NCI-H2107 treated with DMSO at 0.1 percent for 48 hours (cell line): ENCODE results near the gene KBTBD4.

ENCODE experiments used
- DNase-seq: peaks from one replicate; lab custom pipeline; 2025; ENCODE audit not compliant: unreplicated experiment; lab: John Stamatoyannopoulos, UW

KBTBD4 gene

DNA sequence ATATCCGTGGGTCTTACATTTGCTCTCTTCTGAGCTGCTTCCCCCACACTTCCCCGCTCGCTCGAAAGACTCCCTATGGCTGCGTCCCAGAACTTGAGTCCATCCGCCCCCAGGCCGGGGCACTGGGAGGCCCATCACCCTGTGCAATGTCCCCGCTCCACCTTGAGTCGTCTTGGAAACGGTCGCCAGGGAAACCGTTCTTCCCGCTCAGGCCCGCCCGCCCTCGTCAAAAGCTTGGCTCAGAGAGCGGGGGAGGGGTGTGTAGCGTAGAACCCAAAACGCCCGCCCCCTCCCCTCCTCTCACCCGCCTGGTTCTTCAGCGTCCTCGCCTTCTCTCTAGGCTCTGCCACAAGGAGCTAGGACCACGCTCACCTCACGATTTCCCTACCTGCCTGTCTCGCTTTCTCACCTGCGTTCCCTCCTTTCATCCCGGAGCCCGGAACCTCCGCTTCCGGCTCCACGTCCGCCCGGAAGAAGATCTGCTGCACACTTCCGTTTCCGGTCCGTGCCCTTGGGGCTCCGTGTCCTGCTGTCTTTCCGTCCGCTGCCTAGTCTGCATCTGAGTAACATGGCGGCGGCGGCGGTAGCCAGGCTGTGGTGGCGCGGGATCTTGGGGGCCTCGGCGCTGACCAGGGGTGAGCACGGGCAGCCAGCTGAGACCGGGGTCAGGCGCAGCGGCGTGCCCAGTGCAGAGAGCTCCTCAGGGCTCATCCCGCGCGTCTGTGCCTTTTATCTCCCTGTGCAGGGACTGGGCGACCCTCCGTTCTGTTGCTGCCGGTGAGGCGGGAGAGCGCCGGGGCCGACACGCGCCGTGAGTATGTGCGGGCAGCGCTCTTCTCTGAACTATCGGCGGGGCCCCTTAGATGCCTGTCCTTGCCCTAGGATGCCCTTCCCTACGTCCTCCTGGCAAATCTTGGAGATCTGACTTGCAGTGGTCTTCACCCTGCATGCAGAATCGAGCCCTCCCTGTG is at the start of gene KBTBD4, which contains the start of gene NDUFS3:
KBTBD4 (minus strand) TSS at position 447 of the 971 bp plus-strand sequence; CDS start at position 428, 19 bp downstream.
NDUFS3 (plus strand) TSS at position 551 of the 971 bp plus-strand sequence; CDS start at position 569, 18 bp downstream.
- DNase-seq, result peak; percentile 83

DNA sequence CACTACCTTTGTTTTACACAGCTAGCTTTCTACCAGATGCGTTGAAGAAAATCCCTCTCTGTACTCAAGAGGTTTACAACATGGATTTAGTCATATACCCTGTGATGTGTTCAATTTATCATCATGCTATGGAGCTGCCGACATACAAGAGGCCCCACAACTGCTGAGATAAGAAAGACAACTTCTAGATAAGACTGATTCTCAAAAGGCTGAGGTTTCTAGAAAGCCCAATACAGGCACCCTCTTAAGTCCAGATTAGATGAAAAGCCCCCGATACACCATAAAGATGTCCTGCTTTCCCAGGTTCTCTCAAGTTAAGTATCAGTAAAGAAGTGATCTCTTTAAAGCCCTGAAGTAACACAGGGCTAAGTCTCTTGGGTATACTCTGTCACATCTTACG is 49.3 kb upstream of the KBTBD4 start:
- DNase-seq, result no peak

DNA sequence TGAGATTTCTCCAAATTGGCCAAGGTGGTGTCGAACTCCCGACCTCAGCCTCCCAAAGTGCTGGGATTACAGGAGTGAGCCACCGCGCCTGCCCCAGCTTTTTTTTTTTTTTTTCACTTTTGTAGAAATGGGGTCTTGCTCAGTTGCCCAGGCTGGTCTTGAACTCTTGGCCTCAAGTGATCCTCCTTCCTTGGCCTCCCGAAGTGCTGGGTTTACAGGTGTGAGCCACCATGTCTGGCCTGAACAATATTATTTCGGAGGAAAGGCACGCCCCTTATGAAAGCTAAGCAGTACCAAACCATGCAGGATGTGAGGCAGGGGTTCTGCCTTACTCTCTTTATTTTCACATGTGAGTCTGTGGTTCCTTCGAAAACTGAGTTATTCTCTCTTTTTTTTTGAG is 47.5 kb upstream of the KBTBD4 start:
- DNase-seq, result no peak

DNA sequence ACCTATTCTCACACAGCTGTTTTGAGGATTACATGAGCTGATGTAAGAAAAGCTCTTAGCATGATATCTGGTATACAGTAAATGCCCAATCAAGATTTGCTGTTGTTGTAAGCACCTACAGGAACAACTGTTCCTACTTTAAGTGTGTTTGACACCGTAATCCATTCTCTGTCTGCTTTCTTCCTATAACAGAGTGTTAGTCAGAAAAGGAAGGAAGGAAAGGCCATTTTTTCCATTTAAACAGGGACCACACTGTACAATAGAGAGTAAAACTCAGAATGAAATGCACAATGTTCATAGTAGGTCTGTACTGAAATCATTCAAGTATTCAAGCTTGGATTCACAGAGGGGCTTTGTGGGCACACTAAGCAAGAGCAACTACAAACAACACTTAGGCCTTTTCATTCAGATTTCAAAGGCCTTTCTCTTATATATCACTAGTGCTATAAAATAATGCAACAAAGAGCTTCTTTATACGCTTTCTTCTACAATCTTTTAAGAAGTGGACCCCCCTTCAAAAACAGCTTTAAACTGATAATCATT is 42.1 kb upstream of the KBTBD4 start:
- DNase-seq, result no peak

DNA sequence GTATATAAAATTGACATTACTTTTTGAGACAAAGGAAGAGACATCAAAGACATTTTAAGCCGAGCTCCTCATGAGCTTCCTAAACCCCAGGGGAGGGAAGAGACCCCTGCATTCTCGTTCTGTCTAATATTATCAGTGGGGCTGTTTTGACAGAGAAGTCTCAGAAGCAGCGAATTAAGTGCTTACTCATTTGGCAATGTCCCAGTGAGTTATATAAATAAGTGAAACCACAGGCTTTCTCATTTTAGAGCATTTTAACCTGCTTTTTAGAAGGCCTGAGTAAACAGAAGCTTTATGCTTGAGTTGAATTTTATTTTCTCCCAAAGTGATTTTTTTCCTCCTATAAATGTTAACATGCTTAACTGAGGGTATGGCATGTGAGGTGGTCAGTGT is 38.6 kb upstream of the KBTBD4 start:
- no peak for DNase-seq

DNA sequence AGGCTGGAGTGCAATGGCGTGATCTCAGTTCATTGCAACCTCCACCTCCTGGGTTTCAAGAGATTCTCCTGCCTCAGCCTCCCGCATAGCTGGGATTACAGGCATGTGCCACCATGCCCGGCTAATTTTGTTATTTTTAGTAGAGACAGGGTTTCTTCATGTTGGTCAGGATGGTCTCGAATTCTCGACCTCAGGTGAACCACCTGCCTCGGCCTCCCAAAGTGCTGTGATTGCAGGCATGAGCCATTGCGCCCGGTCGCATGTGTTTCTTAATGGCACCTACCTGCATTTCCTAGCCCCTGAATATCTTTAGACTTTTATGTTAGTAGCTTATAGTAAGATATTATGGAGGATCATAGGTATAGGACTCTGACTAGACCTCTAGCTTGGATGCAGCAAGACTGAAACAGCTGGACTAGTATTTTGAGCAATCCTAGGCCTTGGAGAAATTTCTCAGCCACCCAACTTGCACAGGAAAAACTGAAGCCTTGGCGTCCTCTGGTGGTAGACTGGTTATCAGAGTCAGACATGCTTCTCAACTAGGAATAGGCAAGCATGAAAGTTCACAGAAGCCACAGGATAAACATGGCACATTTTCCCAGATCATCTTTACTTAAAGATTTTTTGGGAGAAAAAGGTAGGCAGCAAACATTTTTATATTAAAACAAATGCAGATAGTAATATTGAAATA is 38.1 kb upstream of the KBTBD4 start:
- peak; percentile 42 for DNase-seq

DNA sequence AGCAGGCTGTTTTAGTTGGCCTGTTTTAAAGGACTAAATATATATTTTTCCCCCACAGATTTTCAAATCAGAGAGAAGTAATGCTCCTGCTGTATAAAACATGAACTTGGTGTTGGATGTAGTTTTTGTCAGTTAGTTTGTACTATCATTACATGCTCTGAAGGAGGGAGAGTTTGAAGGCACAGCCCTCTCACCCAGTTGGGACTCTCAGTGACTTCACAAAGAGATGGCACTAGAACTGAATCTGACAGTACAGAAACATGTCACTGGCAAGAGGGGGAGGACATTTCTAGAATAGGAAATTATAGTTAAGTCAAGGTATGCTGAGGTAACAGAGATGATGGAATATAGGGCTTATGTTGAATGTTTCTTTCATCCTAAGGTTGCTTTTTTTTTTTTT is 36.5 kb upstream of the KBTBD4 start:
- no peak for DNase-seq

DNA sequence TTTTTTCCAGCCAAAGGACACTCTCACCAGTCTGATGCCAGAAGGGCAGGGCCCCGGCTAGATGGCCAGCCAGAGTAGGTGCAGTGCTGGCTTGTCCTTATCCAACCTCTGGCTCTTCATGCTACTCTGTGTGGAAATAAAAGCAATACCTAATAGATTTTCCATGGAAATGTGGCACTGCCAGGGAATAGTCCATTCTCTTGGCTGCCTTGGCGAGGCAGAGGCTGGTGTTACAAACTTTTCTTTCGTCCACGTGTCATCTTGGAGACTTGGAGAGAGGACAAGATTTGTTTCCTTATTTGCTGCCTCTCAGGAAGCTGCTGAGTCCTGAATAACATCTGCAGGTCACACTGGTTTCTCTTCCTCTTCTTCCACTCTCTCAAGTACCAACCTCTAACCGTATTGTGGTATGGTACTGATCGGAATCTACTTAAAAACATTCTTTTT is 32.6 kb upstream of the KBTBD4 start:
- no peak for DNase-seq

DNA sequence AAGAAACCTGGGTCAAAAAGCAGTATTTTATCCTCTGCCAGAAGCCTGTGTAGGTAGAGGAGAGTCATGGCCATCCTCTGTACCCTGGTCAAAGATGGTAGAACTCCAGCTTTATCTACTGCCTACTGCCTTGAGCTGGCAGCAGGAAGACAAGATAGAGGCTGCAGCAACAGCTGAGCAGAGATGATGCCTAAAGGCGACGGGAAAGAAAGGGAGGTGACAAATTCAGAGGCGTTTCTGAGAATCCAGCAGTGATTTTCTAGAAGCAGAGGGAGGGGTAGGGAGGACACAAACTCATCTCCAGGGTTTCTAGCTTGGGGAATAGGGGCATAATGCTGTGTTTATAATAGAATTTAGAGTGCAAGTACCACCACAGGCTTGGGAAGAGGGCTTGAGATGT is 30.9 kb upstream of the KBTBD4 start:
- DNase-seq, result no peak

DNA sequence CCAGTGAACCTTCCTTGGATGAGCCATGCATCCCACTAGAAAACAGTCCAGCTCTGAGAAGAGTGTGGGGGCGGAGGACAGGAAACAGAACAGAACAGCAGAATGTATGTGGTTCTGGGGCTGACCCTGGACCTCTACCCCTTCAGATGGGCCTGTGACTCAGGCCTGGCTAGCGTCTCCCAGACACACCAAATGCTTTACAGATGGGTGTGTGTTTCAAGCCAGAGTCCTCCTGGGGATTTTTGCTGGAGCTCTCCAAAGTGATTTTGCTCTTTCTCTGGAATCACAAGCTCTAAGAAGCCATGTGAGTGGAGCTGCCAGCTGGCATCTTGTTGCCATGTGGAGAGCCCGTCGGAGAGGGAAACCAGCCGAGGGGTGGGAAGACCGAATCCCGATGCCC is 28.6 kb upstream of the KBTBD4 start:
- DNase-seq, result no peak

GRCh38 chr11:47606731-47607130 is 28.0 kb upstream of the KBTBD4 start:
- no peak for DNase-seq

DNA sequence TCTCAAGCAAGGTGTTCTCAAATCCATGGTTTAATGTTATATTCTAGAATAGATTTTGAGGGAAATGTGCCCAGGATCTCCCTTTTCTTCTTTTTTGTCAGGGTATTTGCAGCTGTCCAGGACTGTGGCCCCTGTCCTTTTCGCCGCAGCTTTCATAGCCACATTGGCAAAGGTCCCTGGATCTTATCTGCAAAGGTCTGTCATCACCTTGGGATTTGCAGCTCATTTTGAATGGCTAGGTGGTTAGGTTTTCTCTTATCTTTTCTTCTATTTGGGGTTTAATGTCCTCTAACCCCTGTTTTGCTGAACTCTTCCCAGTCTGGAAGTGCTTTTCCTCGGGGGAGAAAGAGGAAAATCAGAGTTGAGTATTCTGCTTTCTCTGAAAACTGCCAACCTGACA is 27.2 kb upstream of the KBTBD4 start:
- DNase-seq, result no peak

DNA sequence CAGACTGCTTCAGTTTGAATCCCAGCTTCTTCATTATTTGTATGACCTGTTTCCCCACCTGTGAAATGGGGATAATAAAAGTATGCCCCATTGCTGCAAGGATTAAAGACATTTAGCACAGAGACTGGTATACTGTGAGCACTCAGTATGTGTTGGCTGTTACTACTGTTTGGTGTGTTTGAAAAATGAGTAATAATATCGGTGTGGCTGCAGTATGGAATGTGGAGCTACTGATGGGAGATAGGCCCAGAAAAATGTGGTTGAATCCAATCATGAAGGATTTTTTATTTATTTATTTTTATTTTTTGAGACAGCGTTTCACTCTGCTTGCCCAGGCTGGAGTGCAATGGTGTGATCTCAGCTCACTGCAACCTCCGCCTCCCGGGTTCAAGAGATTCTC is 24.5 kb upstream of the KBTBD4 start:
- DNase-seq, result no peak

DNA sequence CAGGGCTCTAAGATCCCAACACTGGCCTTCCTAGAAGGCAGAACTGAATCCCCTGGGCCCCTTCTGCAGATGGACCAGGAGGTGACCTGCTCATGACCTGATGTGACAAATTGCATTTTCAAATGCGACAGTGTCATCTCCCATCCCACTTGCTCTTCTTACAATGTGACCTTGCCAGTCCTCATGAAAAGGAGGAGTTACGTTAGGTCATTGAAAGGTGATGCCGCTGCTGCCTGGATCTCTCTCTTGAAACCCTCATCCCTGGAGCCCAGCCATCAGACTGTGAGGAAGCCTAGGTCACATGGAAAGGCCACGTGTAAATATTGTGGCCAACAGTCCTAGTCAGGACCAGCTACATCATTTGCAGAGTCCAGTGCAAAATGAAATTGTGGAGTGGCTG is 21.1 kb upstream of the KBTBD4 start:
- no peak for DNase-seq

GRCh38 chr11:47595967-47596366 is 17.2 kb upstream of the KBTBD4 start:
- DNase-seq, result no peak

DNA sequence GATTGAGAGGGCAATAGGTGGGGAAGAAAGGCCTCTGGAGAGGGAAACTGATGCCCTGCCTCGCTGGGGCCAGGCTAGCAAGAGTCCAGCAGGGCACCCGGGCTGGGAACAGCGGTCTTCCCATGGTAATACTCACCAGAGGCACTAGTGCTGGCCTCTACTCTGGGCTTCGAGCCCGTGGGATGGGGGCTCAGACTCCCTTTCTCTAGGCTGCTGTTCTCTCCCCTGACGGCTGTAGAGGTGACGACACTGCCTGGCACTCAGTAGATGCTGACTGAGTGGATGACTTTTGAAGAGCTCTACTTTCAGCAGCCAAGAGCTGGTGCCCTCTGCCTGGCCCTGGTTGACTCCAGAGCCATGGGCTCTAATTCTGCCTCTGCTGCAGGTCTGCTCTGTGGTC is 16.3 kb upstream of the KBTBD4 start:
- DNase-seq, result no peak

- no peak for DNase-seq
These were observed 15.4 kb upstream of the KBTBD4 start, which contains the start of gene C1QTNF4 for GRCh38 chr11:47593934-47594855. TSS of gene C1QTNF4 (minus strand) at chr11:47594411. CDS start at chr11:47590810, 3,601 bp downstream.

GRCh38 chr11:47593492-47593933 is 14.7 kb upstream of the KBTBD4 start:
- DNase-seq, result no peak

DNA sequence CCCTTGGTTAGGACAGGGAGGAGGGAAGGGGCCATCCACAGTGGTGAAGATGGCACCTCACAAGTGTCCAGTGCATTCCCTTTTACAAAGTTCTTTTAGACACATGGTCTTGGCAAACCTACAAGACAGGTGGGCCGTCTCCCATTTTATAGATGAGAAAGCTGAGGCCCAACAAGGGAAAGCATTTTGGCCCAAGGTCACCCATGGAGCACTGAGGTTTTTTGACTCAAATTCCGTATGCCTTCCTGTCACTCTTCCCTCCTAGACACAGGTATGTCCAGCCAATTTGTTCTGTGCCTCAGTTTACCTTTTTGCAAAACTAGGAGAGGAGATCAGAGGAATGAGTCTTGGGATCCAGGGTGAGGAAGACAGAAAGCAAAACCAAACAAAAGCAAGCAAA is 14.2 kb upstream of the KBTBD4 start:
- DNase-seq, result no peak

- DNase-seq, result no peak
These were observed 13.5 kb upstream of the KBTBD4 start for GRCh38 chr11:47592251-47592650.
